ENCODE data around the gene CACNA2D1.

DNA sequence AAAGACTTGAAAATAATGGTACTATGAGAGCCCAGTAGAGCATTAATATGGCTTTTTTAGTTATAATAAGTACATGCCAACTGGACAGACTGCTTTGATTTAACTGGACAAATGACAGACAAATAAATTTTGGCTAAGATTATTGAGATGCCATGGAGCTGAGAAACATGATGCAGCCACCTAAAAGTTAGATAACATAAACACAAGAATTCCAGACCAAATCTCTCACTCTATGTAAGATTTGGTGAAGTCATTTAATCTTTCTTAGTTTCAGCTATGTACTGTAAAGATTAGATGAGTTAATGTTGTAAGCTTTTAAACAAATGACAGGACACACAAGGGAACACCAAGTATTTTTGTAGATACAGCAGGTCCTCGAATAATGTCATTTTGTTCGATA, 118.2 kb downstream of the CACNA2D1 start:
- TF ChIP-seq, protein P1, sequence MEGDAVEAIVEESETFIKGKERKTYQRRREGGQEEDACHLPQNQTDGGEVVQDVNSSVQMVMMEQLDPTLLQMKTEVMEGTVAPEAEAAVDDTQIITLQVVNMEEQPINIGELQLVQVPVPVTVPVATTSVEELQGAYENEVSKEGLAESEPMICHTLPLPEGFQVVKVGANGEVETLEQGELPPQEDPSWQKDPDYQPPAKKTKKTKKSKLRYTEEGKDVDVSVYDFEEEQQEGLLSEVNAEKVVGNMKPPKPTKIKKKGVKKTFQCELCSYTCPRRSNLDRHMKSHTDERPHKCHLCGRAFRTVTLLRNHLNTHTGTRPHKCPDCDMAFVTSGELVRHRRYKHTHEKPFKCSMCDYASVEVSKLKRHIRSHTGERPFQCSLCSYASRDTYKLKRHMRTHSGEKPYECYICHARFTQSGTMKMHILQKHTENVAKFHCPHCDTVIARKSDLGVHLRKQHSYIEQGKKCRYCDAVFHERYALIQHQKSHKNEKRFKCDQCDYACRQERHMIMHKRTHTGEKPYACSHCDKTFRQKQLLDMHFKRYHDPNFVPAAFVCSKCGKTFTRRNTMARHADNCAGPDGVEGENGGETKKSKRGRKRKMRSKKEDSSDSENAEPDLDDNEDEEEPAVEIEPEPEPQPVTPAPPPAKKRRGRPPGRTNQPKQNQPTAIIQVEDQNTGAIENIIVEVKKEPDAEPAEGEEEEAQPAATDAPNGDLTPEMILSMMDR (IDR thresholded peaks at IDR 0.05) = no peak
- no peak for TF ChIP-seq POLR2A (IDR thresholded peaks at IDR 0.05)
- no peak for TF ChIP-seq POLR2AphosphoS5 (IDR thresholded peaks at IDR 0.05)
